ENCODE data around the gene IDH3G. TPM values are rescaled to one million over a fixed set of nuclear protein-coding genes. Genes with fewer than 3 reads are reported as not detected.

Gene IDH3G
- total RNA-seq, 2 experiments from 2014 or later = 46.8 to 47.3 TPM

- Mint-ChIP-seq H3K4me3 (no peak overlapping the region), H3K27ac (no peak overlapping the region), H3K27me3 (no peaks in the 10 kb centered on the region), H3K4me1 (ENCODE audit: low read depth) (no peaks in the 10 kb centered on the region), H3K36me3 (ENCODE audit: low read depth) (peaks cover 4% of the 10 kb centered on the region), H3K9me3 (no peaks in the 10 kb centered on the region)
- intact Hi-C loops (cut with DNase I, micrococcal nuclease) = loop anchor here in 1 of 2 experiments (10.0 kb wide), 1 partner anchor 51 kb away; no protein-coding TSS in a partner anchor
- Histone ChIP-seq H3K4me3 (ENCODE audit: low read length) (no peak overlapping the region), H3K4me1 (ENCODE audit: insufficient read depth, low read length) (no peaks in the 10 kb centered on the region), H3K36me3 (ENCODE audit: insufficient read depth, low read length) (peaks cover 2% of the 10 kb centered on the region), H3K9me3 (ENCODE audit: control insufficient read depth in 1 of 2, insufficient read depth in 1 of 2, low read length in 2 of 2) (no peaks in the 10 kb centered on the region), H3K27ac (ENCODE audit: low read depth in 1 of 2, low read length in 2 of 2) (no peak overlapping the region), H3K27me3 (ENCODE audit: control insufficient read depth in 1 of 2, insufficient read depth in 2 of 2, low read length in 2 of 2) (no peaks in the 10 kb centered on the region)
- POLR2A ChIA-PET = interaction anchor here (0.9 kb wide), 1 partner anchor 16 kb away, joined by 3 read pairs; no protein-coding TSS in a partner anchor
- DNase-seq = no peak
- ATAC-seq (ENCODE audit: poor library complexity) = no peak
- CTCF ChIA-PET = no interaction called here
- no peak for TF ChIP-seq CTCF (IDR thresholded peaks at IDR 0.05)
These were observed 9.3 kb upstream of the IDH3G start for GRCh38 chrX:153803211-153804099.

GRCh38 chrX:153802513-153803045, 8.4 kb upstream of the IDH3G start:
- POLR2A ChIA-PET = no interaction called here
- Histone ChIP-seq H3K9me3 (ENCODE audit: control insufficient read depth in 1 of 2, insufficient read depth in 1 of 2, low read length in 2 of 2) (no peaks in the 10 kb centered on the region), H3K27me3 (ENCODE audit: control insufficient read depth in 1 of 2, insufficient read depth in 2 of 2, low read length in 2 of 2) (no peaks in the 10 kb centered on the region), H3K4me3 (ENCODE audit: low read length) (no peak overlapping the region), H3K4me1 (ENCODE audit: insufficient read depth, low read length) (no peaks in the 10 kb centered on the region), H3K36me3 (ENCODE audit: insufficient read depth, low read length) (peaks cover 7% of the 10 kb centered on the region), H3K27ac (ENCODE audit: low read depth in 1 of 2, low read length in 2 of 2) (no peak overlapping the region)
- Mint-ChIP-seq H3K4me1 (ENCODE audit: low read depth) (no peaks in the 10 kb centered on the region), H3K9me3 (no peaks in the 10 kb centered on the region), H3K27me3 (no peaks in the 10 kb centered on the region), H3K36me3 (ENCODE audit: low read depth) (peaks cover 9% of the 10 kb centered on the region), H3K4me3 (no peak overlapping the region), H3K27ac (no peak overlapping the region)
- no peak for ATAC-seq (ENCODE audit: poor library complexity)
- no peak for TF ChIP-seq CTCF (IDR thresholded peaks at IDR 0.05)
- DNase-seq = no peak
- CTCF ChIA-PET = interaction anchor here (0.5 kb wide), 1 partner anchor 302 kb away, joined by 3 read pairs; no protein-coding TSS in a partner anchor
- intact Hi-C loops (cut with DNase I, micrococcal nuclease) = loop anchor here in 1 of 2 experiments (10.0 kb wide), 1 partner anchor 52 kb away; no protein-coding TSS in a partner anchor

- H3K27me3 ChIP-seq (ENCODE audit: control insufficient read depth in 1 of 2, insufficient read depth in 2 of 2, low read length in 2 of 2) = no peaks in the 10 kb centered on the region
- ChIA-PET CTCF (no interaction called here), POLR2A (no interaction called here)
- H3K27me3 Mint-ChIP-seq = no peaks in the 10 kb centered on the region
- no peaks in the 10 kb centered on the region for H3K9me3 ChIP-seq (ENCODE audit: control insufficient read depth in 1 of 2, insufficient read depth in 1 of 2, low read length in 2 of 2)
- no peak for TF ChIP-seq CTCF (IDR thresholded peaks at IDR 0.05)
- DNase-seq (no peak), ATAC-seq (ENCODE audit: poor library complexity) (no peak)
- H3K27ac Mint-ChIP-seq = no peak overlapping the region
- H3K36me3 ChIP-seq (ENCODE audit: insufficient read depth, low read length) = peaks cover 17% of the 10 kb centered on the region
- H3K4me3 Mint-ChIP-seq = no peak overlapping the region
- intact Hi-C loops (cut with DNase I, micrococcal nuclease) = loop anchor here in 1 of 2 experiments (10.0 kb wide), 1 partner anchor 53 kb away; no protein-coding TSS in a partner anchor
- no peaks in the 10 kb centered on the region for H3K4me1 Mint-ChIP-seq (ENCODE audit: low read depth)
- H3K4me3 ChIP-seq (ENCODE audit: low read length) = no peak overlapping the region
- peaks cover 12% of the 10 kb centered on the region for H3K36me3 Mint-ChIP-seq (ENCODE audit: low read depth)
- no peaks in the 10 kb centered on the region for H3K9me3 Mint-ChIP-seq
- no peak overlapping the region for H3K27ac ChIP-seq (ENCODE audit: low read depth in 1 of 2, low read length in 2 of 2)
- H3K4me1 ChIP-seq (ENCODE audit: insufficient read depth, low read length) = peaks cover 2% of the 10 kb centered on the region
These were observed 7.5 kb upstream of the IDH3G start for GRCh38 chrX:153801669-153802068.

All from CD4-positive, alpha-beta T cell (primary cell).